DMS 273 treated with DMSO at 0.1 percent for 48 hours (cell line): ENCODE results near the gene CAMSAP2.

Experiments
- DNase-seq: peaks from one replicate; lab custom pipeline; 2025; lab: John Stamatoyannopoulos, UW

The CAMSAP2 gene

DNA sequence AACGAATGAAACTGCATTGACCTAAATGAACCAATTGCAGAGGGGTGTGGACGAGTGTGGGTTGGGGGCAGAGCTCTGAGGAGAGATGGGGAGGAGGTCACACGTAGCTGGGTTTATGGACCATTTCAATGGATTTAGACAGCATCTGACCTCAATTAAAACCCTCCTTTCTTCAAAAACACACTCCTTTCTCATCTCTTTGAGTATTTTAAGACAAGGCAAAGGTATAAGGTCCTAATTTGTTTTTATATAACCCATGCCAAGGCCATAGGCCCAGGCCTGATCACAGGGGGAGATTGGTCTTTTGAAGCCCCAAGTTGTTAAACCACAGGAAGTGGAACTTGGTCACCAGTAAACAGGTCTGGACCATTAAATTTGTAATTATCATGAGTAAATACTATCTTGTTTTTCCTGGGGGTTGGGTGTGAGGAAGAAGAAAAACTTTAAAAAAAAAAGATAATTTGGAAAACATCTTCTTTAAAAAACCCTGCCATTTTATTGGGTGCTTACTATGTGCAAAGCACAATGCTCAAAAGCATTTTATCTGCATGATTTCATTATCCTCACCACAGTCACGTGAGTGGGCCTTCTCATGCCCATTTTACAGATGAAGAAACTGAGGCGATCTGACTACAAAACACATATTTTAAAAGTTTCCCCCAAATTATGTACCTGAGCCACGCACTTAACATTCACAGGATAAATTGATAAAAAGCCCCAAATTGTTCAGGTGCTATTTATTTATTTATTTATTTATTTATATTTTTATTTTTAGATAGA, 147.1 kb downstream of the CAMSAP2 start:
- DNase-seq, result no peak

- no peak for DNase-seq
Measured at GRCh38 chr1:200886594-200886993, 147.9 kb downstream of the CAMSAP2 start.

- DNase-seq, result no peak
Measured at GRCh38 chr1:200887036-200887435, 148.3 kb downstream of the CAMSAP2 start.

DNA sequence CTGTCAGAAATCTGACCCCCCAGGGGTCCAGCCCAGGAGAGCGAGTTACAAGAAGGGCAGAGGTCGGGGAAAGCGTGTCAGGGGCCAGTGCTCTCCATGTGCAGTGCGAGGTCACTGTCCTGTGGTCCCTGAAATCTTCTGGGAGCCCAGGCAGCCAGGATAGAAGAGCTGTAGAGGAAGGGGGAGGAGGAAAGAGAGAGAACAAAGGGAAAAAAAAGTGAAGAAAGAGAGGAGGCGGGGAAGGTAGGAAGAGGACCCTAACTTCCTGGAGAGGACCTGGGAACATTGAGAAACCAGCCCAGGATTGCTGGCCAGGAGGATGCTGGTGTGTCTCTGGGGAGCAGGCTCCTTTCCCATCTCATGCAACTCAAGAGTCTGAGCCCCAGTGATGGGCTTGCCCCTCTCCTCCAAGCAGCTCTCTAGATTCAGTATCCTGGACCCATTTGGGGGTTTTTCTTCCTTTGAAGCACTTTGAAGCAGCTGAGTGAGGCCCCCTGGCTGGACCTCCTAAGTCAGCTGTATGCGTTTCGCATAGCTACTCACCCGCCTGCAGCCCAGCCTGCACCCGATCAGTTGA, 149.2 kb downstream of the CAMSAP2 start:
- DNase-seq, result no peak

DNA sequence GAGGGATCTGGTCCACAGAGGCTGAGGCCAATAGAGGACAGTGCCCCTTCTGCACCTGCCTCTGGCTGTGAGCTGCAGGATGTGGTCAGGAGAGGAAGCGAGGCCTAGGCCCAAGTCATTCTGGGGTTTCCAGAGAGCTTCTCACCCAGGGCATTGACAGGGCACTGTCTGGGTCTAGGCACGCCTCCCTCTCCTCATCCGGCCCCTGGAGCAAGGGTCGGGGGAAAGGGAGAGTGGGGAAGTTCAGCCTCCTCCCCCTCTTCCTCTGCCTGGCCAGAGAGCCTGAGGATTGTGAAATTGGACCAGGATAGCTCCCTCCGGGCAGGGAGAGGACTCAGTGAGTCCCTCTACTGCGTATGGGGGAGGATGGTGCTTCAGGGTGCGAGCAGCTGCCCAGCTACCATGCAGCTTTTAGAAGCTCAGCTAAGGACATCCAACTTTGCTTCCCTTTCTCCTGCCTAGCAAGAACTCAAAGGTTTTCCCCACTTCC, 149.7 kb downstream of the CAMSAP2 start:
- DNase-seq, result no peak

DNA sequence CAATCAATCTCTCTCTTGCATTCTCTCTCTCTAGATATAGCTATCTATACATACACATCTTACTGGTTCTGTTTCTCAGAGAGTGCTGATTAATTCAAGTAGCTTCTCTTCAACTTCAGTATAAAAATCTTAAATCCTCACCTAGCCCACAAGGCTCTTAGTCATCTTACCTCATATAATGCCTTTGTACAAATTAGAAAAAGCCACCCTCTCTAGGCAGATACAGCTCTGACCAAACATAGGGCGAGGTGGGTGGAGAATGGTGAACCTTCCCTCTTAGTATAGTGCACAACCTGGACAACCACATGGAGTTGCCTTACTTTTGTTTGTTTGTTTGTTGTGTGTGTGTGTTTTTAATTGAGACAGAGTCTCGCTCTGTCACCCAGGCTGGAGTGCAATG, 150.9 kb downstream of the CAMSAP2 start:
- no peak for DNase-seq

DNA sequence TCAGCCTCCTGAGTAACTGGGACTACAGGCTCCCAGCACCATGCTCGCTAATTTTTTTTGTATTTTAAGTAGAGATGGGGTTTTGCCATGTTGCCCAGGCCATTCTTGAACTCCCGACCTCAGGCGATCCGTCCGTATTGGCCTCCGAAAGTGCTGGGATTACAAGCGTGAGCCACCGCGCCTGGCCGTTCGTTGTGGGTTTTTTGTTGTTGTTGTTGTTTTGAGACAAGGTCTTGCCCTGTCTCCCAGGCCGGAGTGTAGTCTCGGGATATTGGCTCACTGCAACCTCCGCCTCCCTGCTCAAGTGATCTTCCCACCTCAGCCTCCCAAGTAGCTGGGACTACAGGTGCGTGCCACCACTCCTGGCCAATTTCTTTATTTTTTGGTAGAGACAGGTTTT, 151.3 kb downstream of the CAMSAP2 start:
- no peak for DNase-seq

- peak; percentile 29 for DNase-seq
Measured at GRCh38 chr1:200890818-200891773, 152.4 kb downstream of the CAMSAP2 start.

GRCh38 chr1:200891774-200892157, 153.1 kb downstream of the CAMSAP2 start:
- no peak for DNase-seq

DNA sequence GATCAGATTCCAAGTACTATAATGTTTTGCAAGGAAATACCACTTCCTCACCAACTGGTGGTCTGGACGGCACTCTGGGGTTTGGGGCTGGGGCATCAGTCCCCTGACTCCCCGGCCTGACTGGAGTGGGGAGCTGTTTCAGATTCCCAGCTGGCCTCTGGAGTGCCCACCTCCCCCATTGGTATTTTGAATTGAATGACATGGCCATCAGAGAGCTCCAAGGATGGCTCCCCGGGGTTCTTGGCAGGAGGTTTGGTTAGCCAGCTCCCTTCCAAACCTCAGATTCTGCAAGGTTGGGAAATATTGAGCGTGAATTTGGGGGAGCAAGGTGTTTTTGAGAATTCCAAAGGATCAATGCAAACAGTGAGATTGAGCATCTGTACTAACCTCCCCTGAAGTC, 153.9 kb downstream of the CAMSAP2 start:
- no peak for DNase-seq

GRCh38 chr1:200892958-200893357, 154.3 kb downstream of the CAMSAP2 start:
- no peak for DNase-seq

GRCh38 chr1:200893411-200893901, 154.8 kb downstream of the CAMSAP2 start:
- no peak for DNase-seq

DNA sequence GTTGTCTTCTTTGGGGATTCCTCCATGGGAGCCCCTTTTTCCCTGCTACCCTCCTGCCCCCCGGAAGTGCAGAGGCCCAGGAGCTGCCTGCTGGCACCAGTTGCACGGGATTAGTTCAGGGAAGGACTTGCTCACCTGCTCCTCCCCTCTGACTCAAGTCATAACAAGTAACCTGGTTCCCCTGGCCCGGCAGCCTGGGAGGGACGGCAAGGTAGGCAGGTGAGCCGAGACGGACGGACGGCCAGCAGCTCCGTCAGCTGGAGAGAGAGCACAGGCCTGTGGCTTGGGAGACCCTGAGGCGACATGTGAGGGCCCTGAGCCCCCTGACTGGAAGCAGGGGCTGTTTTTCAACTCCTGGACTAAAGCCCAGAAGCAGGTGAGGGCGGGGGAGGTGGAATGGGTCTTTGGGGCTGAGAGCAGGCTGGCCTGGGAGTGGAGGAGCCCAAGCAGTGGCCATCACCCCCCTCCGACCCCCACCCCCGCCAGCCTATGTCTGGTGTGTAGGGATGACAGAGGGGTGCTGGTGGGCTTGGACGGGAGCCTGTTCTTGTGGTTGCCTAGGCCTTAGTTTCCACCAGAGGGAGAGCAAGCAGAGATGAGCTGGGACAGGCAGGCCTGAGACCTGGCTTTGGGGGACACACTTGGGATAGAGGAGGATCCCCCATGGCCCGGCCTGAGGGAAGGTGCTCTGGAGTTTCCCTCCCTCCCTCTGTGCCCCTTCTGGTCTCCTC, 156.2 kb downstream of the CAMSAP2 start, which contains the start of gene INAVA:
TSS of gene INAVA (plus strand) at position 189 of the 731 bp plus-strand sequence. CDS start 3,501 bp downstream, outside the sequence.
- no peak for DNase-seq

DNA sequence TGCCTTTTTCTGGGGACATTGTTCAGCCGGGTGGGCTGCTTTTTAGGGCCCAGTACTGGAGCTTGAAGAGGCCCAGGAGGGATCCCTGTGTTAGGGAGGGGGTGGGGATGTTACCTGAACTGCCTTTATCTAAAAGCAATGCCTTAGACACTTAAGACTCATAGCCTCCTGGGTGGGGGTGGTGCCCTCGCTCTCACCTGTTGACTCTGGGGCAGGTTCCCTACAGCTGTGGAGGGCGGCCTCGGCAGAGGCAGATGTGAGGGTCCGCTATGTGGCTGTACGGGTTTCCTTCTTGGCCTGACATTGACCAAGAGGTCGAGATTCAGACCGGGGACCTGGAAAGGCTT, 156.7 kb downstream of the CAMSAP2 start:
- DNase-seq, result no peak

GRCh38 chr1:200895801-200896530, 157.3 kb downstream of the CAMSAP2 start:
- no peak for DNase-seq

DNA sequence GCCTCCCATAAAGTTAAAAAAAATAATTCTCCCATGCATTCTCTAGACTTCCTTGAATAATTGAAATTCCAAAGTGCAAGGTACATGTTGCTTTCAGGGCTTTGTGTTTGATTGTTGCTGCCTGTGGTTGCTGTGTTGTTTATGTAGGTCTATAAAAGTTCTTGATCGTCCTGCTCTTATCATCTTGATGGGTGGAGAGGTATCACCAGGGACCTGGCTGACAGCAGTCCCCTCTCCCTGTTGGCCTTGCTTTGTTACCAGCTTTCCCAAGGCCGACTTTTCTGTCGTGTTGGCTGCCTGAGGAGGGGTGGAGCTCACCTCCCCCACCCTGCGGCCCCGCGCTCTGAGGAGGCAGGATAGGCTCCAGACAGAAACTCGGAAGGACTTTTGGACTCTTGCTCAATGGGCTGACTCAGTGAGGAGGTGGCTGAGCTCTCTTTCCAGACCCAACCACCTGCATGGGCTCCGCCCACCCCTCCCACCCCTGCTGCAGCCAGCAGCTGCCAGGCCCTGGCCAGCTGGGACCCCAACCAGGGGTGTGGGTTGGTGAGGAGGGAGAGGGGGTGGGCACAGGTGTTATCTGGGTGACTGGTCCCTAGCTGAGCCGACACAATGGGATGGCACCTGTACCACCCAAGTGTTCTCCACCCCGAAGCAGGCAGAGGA, 158.0 kb downstream of the CAMSAP2 start:
- DNase-seq, result no peak

- DNase-seq, result no peak
Measured at GRCh38 chr1:200897259-200897658, 158.6 kb downstream of the CAMSAP2 start.

DNA sequence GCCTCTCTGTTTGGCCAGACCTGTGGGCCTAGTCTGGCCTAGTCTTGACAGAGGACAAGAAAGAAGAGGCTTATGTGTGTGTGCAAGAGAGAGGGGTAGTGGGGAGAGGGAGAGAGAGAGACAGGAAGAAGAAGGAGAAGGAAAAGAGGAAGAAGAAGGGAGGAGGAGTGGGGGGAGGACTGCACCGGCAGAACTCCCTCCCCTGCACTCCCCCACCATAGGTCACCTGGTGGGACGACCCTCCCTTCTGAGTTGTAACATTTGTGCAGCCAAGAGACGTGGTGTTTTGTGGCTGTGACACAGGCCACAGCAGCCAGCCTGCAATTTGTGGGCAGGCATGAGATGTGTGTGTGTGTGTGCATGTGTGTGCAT, 160.3 kb downstream of the CAMSAP2 start:
- DNase-seq, result no peak

GRCh38 chr1:200899451-200899915, 160.8 kb downstream of the CAMSAP2 start:
- no peak for DNase-seq
